ENCODE measurements around the gene XXYLT1.

GRCh38 chr3:195221015-195221853 is 49.7 kb downstream of the XXYLT1 start:
- no peak for TF ChIP-seq POLR2A (IDR thresholded peaks at IDR 0.05)
- TF ChIP-seq, protein P1, sequence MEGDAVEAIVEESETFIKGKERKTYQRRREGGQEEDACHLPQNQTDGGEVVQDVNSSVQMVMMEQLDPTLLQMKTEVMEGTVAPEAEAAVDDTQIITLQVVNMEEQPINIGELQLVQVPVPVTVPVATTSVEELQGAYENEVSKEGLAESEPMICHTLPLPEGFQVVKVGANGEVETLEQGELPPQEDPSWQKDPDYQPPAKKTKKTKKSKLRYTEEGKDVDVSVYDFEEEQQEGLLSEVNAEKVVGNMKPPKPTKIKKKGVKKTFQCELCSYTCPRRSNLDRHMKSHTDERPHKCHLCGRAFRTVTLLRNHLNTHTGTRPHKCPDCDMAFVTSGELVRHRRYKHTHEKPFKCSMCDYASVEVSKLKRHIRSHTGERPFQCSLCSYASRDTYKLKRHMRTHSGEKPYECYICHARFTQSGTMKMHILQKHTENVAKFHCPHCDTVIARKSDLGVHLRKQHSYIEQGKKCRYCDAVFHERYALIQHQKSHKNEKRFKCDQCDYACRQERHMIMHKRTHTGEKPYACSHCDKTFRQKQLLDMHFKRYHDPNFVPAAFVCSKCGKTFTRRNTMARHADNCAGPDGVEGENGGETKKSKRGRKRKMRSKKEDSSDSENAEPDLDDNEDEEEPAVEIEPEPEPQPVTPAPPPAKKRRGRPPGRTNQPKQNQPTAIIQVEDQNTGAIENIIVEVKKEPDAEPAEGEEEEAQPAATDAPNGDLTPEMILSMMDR (IDR thresholded peaks at IDR 0.05): no peak
